ENCODE results near the gene ATP5PO.

DNA sequence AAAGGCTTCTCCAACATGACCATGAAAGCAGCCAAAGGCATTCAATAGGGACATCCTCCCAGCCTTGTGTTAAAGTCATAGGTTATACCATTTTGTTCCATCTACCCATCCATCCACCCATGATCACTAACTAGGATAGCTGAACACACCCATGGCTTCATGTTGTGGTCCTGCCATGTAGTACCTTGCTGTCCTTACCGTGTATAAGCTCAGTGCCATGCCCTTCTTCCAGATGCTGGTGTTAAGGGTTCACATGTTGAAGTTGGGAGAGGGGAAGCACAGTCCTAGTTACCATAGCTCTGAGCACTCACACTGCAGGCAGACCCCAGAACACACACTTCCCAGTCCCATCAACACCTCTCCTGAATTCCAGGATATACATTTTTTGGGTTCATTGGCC, 51.5 kb downstream of the ATP5PO start:
- no peak for TF ChIP-seq CTCF (IDR thresholded peaks at IDR 0.05)
- TF ChIP-seq POLR2A (IDR thresholded peaks at IDR 0.05) = no peak
